ENCODE measurements around the gene HSFX3.

DNA sequence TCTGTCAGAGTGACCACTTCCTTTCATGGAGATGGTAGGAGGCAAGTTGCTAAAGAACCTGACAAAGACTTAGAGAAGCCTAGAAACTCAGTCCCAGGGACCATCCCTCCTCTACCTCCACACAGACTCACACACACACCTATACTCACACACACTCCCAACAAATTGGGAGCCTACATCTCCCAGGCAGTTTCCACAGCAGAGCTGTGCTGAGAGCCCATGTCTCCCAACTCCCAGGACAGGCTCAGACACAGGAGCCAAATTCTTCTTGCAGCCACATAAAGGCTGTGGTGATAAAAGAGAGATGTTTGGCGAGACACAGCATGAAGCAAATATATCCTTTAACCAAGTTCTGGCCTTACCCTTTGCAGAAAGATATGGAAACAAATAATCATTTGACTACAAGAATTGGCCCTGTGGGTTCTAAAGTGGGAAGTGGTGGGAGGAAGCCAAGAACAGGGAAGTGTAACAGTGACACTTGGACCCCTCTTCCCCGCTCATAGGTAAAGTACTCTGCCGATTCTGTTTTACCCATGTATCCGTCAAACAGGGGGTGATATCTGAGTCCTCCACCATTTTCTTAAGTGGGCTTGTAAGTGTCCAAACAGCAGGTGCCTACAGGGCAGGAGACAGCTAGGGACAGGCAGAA lies 33.6 kb downstream of the HSFX3 start:
- TF ChIP-seq, protein P1, sequence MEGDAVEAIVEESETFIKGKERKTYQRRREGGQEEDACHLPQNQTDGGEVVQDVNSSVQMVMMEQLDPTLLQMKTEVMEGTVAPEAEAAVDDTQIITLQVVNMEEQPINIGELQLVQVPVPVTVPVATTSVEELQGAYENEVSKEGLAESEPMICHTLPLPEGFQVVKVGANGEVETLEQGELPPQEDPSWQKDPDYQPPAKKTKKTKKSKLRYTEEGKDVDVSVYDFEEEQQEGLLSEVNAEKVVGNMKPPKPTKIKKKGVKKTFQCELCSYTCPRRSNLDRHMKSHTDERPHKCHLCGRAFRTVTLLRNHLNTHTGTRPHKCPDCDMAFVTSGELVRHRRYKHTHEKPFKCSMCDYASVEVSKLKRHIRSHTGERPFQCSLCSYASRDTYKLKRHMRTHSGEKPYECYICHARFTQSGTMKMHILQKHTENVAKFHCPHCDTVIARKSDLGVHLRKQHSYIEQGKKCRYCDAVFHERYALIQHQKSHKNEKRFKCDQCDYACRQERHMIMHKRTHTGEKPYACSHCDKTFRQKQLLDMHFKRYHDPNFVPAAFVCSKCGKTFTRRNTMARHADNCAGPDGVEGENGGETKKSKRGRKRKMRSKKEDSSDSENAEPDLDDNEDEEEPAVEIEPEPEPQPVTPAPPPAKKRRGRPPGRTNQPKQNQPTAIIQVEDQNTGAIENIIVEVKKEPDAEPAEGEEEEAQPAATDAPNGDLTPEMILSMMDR (IDR thresholded peaks at IDR 0.05; ENCODE audit: control extremely low read depth in 1 of 3, insufficient read depth in 1 of 3, low read depth in 1 of 3, low read length in 3 of 3): no peak
- TF ChIP-seq EP300 (IDR thresholded peaks at IDR 0.05; ENCODE audit: borderline replicate concordance in 1 of 2, low read depth in 2 of 2, low read length in 2 of 2): no peak
- no peak for TF ChIP-seq MAFK (IDR thresholded peaks at IDR 0.05; ENCODE audit: low read depth, low read length)
